HEK293 (cell line): ENCODE data around the gene RSPH9.

Experiments
- CTCF ChIP-seq: fragments of 450-650 bp; formaldehyde crosslinking; IDR thresholded peaks from 2 replicates; pipeline ENCODE4 v1.5.1; 2016; ENCODE audit warnings: missing biosample characterization, missing genetic modification characterization
- GLIS2 ChIP-seq: fragments of 450-650 bp; formaldehyde crosslinking; IDR thresholded peaks from 2 replicates; pipeline ENCODE4 v1.5.1; 2016; ENCODE audit warnings: missing biosample characterization, missing genetic modification characterization
- REPIN1 ChIP-seq: fragments of 450-650 bp; formaldehyde crosslinking; IDR thresholded peaks from 2 replicates; pipeline ENCODE4 v1.5.1; 2017; ENCODE audit warnings: missing biosample characterization, missing genetic modification characterization, low read depth
- SETDB1 ChIP-seq: IDR thresholded peaks from one replicate; pipeline ENCODE4 v1.6.1; 2017; ENCODE audit warnings: mild to moderate bottlenecking, low read length, moderate library complexity, mixed read lengths; ENCODE audit not compliant: insufficient read length
- YY1 ChIP-seq: fragments of 450-650 bp; formaldehyde crosslinking; IDR thresholded peaks from 2 replicates; pipeline ENCODE4 v1.5.1; 2018; ENCODE audit warnings: missing biosample characterization, missing genetic modification characterization
- ZNF248 ChIP-seq: fragments of 450-650 bp; formaldehyde crosslinking; IDR thresholded peaks from 2 replicates; pipeline ENCODE4 v1.5.1; 2017; ENCODE audit warnings: missing biosample characterization, missing genetic modification characterization
- ZNF274 ChIP-seq, 2 experiments: fragments of 200-500 bp in 1 of 2; fragments of 450-650 bp in 1 of 2; sonication (Bioruptor generic) in 1 of 2; formaldehyde crosslinking in 1 of 2; IDR thresholded peaks; 2 replicates each; pipeline versions ENCODE4 v1.5.1 to v1.6.1; 2014 to 2016; ENCODE audit warnings: borderline replicate concordance in 1 of 2, inconsistent platforms in 1 of 2, low read length in 1 of 2, missing biosample characterization in 1 of 2, missing genetic modification characterization in 1 of 2
- ZNF416 ChIP-seq: fragments of 450-650 bp; formaldehyde crosslinking; IDR thresholded peaks from 2 replicates; pipeline ENCODE4 v1.5.1; 2016; ENCODE audit warnings: missing biosample characterization, missing genetic modification characterization
- ZNF677 ChIP-seq: fragments of 450-650 bp; IDR thresholded peaks from 2 replicates; pipeline ENCODE4 v1.5.0; 2018; ENCODE audit warnings: missing biosample characterization, mild to moderate bottlenecking, missing genetic modification characterization, moderate library complexity
- ZSCAN30 ChIP-seq: fragments of 450-650 bp; IDR thresholded peaks from 2 replicates; pipeline ENCODE4 v1.5.1; 2018; ENCODE audit warnings: missing biosample characterization, mild to moderate bottlenecking, missing genetic modification characterization, moderate library complexity
- TF ChIP-seq, protein P1 (sequence below): fragments of 450-650 bp; formaldehyde crosslinking; conservative IDR thresholded peaks from 2 replicates; pipeline ENCODE4 v1.5.1; 2016; ENCODE audit warnings: low read depth, missing biosample characterization, missing genetic modification characterization
- TF ChIP-seq, protein P2 (sequence below): fragments of 450-650 bp; formaldehyde crosslinking; IDR thresholded peaks from 2 replicates; pipeline ENCODE4 v1.5.1; 2016; ENCODE audit warnings: missing biosample characterization, missing genetic modification characterization
- TF ChIP-seq, protein P3 (sequence below): fragments of 450-650 bp; formaldehyde crosslinking; IDR thresholded peaks from 2 replicates; pipeline ENCODE4 v1.5.1; 2016; ENCODE audit warnings: missing biosample characterization, missing genetic modification characterization

GRCh38 chr6:43657221-43657802, 12.5 kb downstream of the RSPH9 start:
- no peak for TF ChIP-seq REPIN1 (tag by site-specific recombination)
- TF ChIP-seq CTCF (tag by site-specific recombination), result no peak
- TF ChIP-seq YY1 (tag by site-specific recombination), result no peak
- TF ChIP-seq, protein P1, sequence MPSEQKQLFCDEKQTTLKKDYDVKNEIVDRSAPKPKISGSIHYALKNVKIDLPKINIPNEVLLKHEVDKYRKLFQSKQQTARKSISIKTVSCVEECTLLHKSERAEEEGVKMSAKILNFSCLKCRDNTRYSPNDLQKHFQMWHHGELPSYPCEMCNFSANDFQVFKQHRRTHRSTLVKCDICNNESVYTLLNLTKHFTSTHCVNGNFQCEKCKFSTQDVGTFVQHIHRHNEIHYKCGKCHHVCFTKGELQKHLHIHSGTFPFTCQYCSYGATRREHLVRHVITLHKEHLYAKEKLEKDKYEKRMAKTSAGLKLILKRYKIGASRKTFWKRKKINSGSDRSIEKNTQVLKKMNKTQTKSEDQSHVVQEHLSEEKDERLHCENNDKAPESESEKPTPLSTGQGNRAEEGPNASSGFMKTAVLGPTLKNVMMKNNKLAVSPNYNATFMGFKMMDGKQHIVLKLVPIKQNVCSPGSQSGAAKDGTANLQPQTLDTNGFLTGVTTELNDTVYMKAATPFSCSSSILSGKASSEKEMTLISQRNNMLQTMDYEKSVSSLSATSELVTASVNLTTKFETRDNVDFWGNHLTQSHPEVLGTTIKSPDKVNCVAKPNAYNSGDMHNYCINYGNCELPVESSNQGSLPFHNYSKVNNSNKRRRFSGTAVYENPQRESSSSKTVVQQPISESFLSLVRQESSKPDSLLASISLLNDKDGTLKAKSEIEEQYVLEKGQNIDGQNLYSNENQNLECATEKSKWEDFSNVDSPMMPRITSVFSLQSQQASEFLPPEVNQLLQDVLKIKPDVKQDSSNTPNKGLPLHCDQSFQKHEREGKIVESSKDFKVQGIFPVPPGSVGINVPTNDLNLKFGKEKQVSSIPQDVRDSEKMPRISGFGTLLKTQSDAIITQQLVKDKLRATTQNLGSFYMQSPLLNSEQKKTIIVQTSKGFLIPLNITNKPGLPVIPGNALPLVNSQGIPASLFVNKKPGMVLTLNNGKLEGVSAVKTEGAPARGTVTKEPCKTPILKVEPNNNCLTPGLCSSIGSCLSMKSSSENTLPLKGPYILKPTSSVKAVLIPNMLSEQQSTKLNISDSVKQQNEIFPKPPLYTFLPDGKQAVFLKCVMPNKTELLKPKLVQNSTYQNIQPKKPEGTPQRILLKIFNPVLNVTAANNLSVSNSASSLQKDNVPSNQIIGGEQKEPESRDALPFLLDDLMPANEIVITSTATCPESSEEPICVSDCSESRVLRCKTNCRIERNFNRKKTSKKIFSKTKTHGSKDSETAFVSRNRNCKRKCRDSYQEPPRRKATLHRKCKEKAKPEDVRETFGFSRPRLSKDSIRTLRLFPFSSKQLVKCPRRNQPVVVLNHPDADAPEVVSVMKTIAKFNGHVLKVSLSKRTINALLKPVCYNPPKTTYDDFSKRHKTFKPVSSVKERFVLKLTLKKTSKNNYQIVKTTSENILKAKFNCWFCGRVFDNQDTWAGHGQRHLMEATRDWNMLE (tag by site-specific recombination), result no peak
- no peak for TF ChIP-seq ZNF677 (tag by site-specific recombination)
- no peak for TF ChIP-seq GLIS2 (tag by site-specific recombination)
- no peak for TF ChIP-seq ZNF274 (IDR thresholded peaks at IDR 0.05; ENCODE audit: low read length)
- no peak for TF ChIP-seq ZNF274 (tag by site-specific recombination; IDR thresholded peaks at IDR 0.05; ENCODE audit: borderline replicate concordance)
- no peak for TF ChIP-seq SETDB1
- TF ChIP-seq, protein P2, sequence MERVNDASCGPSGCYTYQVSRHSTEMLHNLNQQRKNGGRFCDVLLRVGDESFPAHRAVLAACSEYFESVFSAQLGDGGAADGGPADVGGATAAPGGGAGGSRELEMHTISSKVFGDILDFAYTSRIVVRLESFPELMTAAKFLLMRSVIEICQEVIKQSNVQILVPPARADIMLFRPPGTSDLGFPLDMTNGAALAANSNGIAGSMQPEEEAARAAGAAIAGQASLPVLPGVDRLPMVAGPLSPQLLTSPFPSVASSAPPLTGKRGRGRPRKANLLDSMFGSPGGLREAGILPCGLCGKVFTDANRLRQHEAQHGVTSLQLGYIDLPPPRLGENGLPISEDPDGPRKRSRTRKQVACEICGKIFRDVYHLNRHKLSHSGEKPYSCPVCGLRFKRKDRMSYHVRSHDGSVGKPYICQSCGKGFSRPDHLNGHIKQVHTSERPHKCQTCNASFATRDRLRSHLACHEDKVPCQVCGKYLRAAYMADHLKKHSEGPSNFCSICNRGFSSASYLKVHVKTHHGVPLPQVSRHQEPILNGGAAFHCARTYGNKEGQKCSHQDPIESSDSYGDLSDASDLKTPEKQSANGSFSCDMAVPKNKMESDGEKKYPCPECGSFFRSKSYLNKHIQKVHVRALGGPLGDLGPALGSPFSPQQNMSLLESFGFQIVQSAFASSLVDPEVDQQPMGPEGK (tag by site-specific recombination), result no peak
- TF ChIP-seq ZNF248 (tag by site-specific recombination), result no peak
- TF ChIP-seq, protein P3, sequence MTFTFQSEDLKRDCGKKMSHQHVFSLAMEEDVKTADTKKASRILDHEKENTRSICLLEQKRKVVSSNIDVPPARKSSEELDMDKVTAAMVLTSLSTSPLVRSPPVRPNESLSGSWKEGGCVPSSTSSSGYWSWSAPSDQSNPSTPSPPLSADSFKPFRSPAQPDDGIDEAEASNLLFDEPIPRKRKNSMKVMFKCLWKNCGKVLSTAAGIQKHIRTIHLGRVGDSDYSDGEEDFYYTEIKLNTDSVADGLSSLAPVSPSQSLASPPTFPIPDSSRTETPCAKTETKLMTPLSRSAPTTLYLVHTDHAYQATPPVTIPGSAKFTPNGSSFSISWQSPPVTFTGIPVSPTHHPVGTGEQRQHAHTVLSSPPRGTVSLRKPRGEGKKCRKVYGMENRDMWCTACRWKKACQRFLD (tag by site-specific recombination), result no peak
- no peak for TF ChIP-seq ZSCAN30
- TF ChIP-seq ZNF416 (tag by site-specific recombination), result no peak
